GM19238 (cell line): ENCODE data around the gene ROR2.

ENCODE experiments used
- DNase-seq: peaks from one replicate; pipeline ENCODE4 v3.0.0; 2011; ENCODE audit warnings: low spot score; ENCODE audit not compliant: insufficient read length

The ROR2 gene

DNA sequence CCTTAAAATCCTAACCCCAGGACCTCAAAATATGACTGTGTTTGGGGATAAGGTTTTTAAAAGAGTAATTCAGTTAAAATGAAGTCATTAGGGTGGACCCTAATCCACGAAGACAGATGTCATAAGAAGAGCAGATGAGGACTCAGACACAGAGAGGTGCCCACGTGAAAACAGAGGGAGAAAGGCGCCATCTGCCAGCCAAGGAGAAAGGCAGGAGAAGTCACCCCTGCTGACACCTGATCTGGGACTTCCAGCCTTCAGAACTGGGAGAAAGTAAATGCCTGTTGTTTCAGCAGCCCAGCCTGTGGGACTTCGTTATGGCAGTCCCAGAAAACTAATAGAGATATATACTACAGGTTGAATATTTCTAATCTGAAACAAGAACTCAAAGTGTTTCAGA, 67.4 kb downstream of the ROR2 start:
- DNase-seq: no peak

DNA sequence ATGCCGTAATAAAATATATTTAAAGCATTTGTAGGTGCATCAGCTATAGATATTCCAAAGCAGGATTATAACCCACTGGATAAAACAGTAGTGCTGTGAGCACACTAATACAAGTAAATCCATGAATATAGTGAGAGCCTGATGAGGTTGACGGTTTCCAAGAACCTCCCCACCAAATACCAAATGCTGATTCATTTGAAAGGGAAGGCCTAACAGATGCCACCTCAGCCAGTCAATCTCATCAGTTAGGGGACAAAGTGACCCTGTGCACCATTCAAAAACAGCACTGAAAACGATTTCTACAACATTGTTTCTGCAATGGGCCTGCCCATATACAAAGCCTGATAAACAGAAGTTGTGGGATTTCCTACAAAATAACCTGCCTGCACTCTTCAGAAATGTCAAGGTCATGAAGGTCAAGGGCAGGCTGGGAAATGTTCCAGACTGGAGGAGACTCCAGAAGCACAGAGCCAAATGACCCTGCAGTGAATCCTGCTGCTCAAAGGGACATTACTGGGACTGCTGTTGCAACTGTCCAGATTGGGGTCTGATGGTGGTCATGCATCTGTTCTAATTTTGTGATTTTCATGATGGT, 69.6 kb downstream of the ROR2 start:
- no peak for DNase-seq

DNA sequence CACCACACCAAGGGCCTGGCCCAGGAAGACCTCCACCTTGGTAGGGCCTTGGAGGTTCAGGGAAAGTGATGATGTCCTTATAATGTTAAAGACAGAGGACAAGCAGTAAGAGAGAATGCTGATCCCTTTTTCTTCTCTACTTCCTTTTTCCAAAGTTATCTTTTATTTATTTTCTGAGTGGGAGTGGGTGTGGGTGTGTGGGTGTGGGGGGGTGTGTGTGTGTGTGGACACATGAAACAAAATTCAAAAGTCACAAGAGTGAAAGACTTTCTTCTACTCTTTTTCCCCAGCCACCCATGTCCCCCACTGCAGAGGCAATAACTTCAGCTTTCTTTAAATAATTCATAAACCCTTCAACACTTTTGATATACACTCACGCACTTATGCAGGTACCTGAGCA, 70.8 kb downstream of the ROR2 start:
- DNase-seq: no peak

DNA sequence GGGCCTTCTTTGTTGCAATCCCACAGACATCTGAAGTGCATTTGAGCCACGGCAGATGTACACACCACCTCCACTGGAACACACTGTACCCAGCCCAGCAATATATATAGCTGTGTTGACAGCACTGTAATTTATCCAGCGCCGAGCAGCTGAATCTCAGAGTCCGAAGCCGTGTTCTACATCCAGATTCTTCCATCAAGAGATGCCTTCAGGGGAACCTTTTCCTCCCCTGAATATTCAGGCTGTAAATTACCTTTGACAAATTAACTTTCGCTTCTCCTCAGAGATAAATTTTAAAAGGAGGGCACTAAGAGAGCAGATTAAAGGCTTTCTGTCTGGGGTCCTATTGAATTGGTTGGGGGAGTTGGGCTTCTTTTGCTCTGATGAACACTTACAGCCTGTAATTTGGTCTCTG, 76.4 kb downstream of the ROR2 start:
- DNase-seq: no peak

DNA sequence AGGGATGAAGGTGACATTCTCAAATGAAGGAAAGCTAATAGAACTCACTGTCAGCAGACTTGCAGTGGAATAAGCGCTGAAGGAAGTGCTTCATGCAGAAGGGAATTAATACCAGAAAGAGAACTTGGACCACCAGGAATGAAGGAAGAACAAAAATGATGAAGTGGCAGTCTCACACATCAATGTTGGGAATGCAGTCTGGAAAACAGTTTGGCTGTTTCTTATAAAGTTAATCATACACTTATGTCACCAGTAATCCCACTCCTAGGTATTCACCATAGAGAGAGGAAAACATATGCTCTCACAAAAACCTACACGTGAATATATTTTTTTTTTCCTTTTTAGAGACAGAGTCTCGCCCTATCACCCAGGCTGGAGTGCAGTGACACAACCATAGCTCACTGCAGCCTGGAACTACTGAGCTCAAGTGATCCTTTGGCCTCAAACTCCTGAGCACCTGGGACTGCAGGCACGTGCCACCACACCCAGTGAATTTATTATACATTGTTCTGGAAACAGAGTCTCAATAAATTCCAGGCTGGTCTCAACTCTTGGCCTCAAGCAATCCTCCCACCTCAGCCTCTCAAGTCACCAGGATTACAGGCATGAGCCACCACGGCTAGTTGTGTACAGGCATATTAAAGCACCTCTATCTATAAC, 81.2 kb downstream of the ROR2 start:
- DNase-seq: no peak

DNA sequence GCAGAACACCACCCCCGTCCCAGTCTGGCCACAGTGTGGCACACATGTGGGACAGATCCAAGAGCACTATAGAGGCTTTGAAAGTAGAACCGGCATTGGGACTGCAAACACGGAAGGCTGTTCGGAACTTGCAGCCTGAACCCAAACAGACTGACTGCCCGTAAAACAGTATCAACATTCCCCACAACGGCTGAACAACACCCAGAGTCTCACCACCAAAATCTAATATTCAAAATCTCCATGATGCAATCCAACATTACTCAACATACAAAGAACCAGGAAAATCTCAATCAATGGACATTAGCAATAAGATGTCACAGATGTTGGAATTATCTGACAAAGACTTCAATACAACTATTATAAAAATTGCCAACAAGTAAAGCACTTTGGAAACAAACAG, 82.3 kb downstream of the ROR2 start:
- DNase-seq: no peak

DNA sequence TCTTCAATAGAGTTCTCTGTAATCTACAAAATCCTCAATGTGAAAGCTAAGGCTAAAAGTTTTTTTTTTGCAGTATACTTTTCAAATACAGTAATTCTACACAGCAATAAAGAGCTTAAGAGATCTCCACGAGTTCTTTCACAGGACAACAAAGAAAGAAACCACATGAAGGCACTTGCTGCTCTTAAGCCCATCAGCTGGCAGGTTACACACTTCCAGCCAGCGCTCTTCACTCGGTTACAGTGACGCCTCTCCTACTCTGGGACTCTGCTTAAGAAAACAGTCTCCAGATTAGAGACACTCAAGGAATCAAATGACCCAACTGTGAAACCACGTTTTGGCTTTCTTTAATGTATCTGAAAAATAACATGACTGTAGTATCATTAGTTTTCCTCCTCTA, 85.0 kb downstream of the ROR2 start:
- DNase-seq: no peak

DNA sequence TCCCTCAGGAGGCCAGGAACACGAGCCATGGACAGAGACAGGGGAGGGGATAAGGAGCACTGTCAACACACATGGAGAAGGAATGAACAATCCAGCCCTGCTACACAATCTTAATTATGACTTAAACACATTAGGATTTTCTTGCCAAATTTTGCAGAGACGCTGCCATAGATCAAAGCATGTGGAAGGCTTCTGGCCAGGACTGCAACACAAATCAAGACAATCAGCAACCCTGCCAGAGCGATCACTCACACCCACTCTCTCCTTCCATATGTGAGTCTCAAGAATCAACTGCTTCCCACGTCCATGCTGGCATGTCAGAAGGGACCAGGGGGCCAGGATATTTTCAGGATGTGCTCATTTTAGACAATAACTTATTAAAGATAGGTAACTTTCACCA, 85.6 kb downstream of the ROR2 start:
- DNase-seq: no peak

DNA sequence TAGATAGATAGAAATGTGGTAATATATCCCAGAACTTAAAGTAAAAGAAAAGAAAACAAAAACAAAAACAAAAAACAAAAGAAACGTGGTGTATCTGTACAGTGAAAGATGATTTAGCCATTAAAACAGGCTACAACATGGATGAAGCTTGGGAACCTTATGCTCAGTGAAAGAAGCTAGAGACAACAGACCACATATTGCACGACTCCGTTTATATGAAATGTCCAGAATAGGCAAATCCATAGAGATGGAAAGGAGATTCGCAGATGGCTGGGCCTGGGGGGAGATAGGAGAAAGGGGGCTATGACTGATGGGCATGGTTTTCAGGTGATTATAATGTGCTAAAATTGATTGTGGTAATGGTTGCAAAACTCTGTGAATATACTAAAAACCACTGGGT, 86.6 kb downstream of the ROR2 start:
- DNase-seq: no peak

DNA sequence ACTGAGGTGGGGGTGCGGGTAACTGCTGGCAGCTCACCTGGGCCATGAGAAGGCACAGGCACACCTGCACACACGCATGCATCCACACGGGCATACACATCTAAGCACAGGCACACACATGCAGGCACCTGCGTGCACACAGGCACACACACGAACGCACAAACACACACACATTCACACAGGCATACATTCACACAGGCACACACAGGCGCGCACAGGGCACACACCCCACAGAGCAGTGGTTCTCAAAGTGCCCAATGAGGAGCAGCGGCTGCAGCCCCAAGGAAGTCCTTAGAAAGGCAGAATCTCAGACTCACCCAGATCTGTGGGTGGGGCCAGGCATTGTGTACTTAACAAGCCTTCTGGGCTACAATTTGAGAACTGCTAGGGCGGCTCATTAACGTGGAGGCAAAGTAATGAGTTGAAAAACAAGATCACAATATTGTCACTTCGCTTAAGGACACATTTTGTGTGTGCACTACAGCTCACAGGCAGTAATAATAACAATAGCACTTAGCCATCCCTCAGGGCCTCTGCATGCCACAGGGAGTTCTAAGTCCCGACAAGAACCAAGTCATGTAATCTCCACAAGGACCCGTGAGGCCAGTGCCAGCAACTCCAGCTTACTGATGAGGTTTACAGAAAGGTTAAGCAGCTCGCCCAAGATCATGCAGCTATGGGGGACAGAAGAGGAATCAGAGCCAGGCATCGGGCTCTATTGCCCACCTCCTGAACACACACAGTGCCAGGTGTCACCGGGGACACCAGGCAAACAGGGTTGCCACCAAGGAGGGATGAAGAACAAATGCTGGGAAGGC, 91.6 kb downstream of the ROR2 start:
- DNase-seq: no peak

DNA sequence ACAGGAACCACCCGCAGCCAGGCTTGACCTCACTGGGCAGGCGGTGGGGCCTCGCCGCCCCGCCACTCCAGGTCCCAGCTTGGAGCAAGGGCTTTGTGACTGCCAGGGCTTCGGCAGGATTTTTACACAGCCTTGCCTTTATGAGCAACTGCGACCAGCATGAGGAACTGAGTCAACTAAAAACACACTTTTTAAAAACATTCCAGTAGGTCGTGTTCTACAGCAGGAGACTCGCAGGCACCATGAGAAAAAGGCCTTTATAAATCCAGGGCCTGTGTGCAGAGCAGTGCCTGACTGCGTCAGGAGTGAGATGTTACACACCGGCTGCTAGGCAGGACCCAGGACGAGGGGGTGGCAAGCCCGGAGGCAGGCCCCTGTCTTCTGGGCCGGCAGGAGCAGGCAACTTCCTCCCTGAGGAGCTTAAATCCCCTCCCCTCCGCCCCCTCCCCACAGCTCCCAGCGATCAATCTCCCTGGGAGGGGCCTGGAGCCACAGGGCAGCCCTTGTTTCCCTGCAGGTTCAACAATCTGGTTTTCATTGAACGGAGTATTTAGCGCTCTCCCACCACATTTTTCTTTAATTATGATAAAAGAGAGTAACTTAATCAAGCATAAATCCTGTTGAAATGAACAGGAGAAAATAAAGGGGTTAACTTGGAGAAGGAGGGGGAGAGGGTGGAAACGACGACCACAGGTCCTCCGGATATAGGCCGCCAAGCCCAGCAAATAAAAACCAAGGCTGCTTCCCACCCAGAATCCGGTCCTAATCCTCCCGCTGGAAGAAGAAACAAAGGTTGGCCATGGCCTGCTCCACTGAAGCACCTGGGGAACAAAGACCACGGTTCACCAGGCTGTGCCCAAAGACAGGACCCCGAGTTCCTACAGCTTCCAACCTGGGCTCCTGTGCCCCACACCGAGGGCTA, 92.5 kb downstream of the ROR2 start:
- no peak for DNase-seq

DNA sequence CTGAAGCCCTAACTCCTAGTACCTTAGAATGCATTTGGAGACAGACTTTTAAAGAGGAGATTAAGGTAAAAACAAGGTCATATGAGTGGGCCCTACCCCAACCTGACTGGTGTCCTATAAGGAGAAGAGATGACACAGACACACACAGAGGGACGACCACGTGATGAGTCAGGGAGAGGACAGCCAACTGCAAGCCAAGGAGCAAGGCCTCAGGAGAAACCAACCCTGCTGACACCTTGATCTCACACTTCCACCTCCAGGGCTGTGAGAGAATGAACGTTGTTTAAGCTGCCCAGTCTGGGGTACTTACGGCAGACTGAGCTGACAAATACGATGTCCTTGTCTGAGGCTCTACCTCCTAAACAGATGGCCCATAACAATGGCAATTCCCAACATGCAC, 93.6 kb downstream of the ROR2 start:
- no peak for DNase-seq

DNA sequence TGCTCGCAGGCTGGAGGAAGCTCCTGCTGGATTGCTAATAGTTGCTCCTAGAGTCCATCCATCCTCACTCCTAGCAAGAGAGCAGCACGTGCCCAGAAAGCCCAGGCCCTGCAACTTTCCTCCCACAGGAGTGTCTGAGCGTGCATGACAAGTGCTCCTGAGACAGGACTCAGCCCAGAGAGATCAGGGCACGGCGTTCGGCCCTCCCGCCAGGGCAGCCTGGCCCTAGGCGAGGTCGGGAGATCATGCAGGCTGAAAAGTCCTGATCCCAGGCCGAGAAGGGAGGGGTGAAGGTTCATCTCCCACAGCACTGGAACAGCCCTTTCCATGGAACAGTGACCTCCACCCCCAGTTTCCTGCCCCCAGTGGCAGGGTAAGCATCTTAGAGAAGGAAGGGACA, 94.8 kb downstream of the ROR2 start:
- DNase-seq: no peak

DNA sequence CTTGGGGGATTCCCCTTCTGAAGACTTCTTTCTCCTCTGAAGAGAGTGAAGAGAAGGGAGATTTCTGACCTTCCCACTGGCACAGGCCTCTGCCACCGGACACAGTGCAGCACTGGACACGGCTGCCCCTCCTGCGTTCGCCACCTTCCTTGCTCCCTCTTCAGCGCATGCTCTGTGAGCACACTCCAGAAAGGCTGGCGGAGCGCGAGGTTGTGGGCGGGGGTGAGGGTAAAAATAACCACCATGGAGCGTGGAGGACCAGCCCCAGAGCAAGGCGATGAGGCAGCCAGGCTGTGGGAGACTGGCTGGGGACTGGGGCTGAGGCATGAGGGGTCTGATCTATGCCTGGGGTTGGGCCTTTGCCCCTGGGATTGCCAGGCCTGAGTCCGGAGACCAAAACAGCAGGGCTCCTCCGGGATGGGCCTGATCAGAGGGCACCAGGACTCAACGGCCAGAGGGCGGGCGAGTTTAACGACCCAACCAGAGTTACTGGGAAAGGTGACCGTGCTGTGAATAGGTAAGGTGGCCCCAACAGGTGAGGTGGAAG, 97.2 kb downstream of the ROR2 start:
- no peak for DNase-seq

DNA sequence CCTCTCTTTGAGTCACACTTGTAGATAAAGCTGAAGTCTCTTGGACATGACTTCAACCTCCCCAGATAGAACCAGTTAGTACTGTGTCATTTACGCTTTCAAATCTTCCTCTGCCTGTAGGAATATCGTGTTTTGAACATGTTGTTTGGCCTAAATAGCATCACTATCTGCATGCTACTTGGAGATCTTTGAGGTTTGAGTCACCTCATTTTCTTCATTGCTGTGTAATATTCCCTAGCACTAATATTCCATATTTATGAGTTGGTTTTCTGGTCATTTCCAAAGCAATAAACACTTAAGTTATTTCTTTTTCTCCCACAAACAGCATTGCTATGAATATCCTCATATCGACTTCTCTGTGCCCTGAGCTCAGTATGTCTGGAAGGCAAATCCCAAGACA, 100.3 kb downstream of the ROR2 start:
- DNase-seq: no peak

DNA sequence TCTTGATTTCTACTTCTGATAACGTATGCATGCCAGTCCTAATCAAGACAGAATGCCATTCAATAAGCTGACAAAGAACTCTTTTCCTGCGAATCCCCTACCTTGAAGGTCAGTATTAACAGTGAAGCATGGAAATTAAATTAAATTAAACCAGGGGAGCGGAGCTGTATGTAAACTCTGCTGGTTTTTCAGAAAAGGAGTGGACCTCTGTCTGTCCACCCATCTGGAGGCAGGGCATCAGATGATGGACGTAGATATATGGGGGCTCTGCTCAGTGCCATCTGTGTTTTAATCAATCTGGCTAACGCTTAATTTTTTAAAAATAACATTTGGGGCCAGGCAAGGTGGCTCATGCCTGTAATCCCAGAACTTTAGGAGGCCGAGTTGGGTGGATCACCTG, 101.9 kb downstream of the ROR2 start:
- DNase-seq: no peak

DNA sequence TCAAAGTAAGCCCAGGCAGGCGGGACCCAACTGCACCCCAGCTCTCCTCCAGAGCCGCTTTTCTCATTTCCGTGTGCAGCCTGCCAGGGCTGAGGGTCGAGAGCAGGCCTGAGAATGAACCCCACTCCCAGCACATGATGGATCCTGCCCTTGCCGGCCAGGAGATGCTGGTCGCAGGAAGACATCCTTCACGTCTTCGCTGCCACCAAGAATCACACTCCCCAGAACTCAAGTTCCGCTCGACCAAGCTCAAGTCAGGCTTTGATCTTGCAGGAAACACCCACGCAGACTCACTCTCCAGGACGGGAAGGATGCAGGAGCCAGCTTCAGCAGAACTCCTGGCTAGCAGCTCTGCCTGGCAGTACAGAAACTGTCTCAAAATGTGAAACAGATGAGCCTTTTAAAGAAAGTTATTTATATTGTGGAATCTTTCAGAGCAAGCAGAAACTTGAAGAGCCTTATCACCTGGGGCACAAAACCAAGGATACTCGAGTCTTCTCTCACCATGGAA, 102.4 kb downstream of the ROR2 start:
- DNase-seq: no peak

DNA sequence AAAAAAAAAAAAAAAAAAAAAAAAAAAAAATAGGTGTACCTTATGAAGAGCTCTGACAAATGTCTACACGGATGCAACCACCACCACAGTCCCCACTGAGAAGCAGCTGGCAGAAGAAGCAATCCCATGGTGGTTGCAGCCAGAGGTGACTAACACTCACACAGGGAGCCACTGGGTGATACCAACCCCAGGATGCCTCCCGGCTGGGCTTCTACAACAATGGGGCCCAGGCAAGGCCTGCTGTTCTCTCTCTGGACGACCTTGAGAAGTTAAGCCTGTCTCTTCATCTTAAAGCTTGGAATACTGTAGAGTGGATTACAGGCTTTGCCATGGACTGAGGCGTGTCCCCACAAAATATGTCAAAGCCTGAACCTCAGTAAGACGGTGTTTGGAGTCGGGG, 104.1 kb downstream of the ROR2 start:
- no peak for DNase-seq

DNA sequence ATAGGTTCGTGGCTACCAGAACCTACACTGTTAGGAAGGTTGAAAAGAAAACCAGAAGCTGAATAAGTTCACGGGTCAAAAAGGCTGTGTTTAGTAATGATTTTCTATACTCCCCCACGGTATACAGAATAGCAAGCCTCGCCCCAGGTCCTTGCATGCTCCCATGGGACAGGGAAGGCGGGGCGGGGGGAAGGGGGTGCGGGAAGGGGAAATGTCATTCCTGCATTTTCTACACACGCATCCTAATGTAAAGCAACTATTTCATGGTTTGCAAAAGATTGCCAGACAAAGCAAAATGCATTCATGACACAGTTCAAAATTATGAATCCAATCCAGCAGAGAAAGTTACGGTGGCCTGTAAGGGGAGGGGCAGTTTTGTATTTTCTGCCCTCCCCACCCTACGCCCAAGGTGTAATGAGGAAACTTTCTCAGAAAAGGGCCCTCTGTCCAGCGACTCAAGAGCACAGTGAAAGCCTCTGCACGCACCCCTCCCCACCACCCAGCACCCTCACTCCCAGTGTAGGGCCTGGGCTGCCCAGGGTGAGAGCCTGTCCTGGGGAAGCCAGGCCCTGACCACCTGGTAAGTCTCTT, 105.2 kb downstream of the ROR2 start:
- DNase-seq: no peak

DNA sequence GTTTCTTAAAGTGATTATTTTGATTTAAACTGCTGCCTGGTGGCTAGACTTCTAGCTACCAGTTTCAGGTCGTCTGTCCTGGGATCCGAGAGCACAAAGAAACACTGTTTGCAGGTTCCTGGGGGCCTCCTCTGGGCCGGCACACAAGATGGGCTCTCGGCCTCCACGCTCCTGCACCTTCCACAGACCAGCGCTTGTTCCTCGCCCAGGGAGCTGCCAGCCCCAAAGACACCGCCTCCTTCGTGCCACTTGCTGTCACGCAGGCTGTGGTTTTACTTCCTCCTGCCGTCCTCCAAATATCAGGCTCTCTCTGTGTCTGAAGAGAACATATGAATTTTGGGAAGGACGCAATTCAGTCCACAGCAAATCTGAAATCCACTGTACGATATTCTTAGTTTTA, 105.8 kb downstream of the ROR2 start:
- DNase-seq: no peak

DNA sequence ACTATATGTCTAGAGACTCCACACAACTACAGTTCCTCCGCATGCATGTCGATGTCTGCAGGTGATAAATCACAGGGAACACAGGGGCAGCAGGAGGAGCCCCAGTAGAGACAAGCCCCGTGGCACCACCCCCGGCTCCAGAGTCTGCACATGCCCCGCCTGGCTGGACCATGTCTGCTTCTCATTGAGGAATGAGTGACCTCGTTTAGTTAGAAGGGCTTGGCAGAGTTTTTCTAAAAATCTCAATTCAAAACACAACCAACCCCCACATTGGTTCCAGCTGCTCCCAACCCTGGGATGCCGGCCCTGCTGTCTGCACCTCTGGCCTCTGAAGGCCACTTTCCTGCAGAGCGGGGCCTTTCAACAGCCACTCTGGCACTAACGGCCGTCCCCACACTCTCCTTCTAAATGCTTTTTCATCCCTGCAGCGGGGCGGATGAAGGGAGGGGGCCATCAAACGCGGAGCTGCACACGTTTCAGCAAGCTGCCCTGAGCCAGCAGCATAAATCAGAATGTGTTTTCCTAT, 106.3 kb downstream of the ROR2 start:
- no peak for DNase-seq
